NCI-H187 (cell line): ENCODE results near the gene ZNF320.
"Not testable (repeated sequence)": the region's sequence is repeated elsewhere in the genome, so short reads cannot be mapped to it uniquely, and the experiment has no call there.

Experiments
- DNase-seq, 2 experiments: peaks; one replicate each; lab custom pipeline; 2025; lab: John Stamatoyannopoulos, UW

The ZNF320 gene

DNA sequence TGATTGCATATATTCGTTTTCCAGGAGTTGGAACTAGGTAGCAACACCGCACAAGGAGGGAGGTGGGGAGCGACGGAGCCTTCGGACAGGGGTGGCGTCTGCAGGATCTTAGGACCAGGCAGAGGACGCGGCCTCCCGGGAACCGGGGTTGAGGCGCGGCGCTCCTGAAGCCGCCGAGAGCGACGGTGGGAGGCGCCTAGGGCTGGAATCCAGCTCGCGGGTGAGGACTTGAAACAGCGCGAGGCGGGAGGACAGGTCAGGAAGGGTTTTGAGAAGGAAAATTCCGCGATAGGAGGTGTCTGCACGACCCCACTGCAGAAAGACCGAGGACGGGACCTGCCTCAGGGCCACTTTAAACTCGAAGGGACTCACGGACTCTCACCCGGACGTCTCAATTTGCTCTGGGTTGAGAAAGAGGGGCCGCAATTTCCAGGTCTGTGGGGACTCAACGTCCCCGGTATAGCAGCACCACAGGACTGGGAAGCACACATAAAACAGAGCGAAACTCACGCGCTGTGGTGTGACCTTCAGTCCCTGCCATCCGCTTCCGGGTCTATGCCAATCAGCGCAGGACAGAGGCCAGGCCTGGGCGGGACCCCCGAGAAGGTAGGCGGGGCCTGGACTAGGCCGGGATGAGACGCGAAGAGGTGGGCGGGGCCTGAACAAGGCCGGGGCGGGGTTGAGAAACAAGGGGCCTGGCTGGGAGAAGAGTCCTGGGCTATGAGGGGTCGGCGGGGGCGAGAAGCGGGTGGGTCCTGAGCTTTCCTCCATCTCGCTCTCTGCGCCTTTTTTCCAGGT lies at the start of gene ZNF320:
Gene ZNF320, minus strand, starts transcription at position 498 of the 798 bp plus-strand sequence. CDS start 7,380 bp downstream, outside the sequence.
- peak; percentile 85 to 97 for DNase-seq

GRCh38 chr19:52946322-52947310 lies 49.2 kb upstream of the ZNF320 start:
- DNase-seq: peak; percentile 38 to 59

- no peak for DNase-seq
Observed at GRCh38 chr19:52945652-52946321, 48.4 kb upstream of the ZNF320 start.

DNA sequence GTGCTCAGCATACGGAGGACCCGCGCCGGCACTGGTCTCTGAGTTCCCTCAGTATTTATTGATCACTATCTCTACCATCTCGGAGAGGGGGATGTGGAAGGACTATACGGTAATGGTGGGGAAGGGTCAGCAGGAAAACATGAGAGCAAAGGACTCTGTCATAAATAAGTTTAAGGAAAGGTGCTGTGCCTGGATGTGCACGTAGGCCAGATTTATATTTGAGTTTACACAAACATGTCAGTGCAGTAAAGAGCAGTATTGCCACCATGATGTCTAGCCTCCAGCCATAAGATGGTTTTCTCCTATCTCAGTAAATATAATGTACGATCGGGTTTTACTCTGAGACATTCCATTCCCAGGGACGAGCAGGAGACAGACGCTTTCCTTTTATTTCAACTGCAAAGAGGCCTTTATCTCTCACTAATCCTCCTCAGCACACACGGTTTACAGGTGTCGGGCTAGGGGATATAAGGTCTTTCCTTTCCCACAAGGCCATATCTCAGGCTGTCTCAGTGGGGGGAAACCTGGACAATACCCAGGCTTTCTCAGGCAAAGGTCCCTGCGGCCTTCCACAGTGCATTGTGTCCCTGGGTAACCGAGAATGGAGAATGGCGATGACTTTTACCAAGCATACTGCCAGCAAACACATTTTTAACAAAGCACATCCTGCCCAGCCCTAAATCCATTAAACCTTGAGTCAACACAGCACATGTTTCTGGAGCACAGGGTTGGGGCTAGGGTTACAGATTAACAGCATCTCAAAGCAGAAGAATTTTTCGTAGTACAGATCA lies 47.5 kb upstream of the ZNF320 start:
- DNase-seq: not testable (repeated sequence)

DNA sequence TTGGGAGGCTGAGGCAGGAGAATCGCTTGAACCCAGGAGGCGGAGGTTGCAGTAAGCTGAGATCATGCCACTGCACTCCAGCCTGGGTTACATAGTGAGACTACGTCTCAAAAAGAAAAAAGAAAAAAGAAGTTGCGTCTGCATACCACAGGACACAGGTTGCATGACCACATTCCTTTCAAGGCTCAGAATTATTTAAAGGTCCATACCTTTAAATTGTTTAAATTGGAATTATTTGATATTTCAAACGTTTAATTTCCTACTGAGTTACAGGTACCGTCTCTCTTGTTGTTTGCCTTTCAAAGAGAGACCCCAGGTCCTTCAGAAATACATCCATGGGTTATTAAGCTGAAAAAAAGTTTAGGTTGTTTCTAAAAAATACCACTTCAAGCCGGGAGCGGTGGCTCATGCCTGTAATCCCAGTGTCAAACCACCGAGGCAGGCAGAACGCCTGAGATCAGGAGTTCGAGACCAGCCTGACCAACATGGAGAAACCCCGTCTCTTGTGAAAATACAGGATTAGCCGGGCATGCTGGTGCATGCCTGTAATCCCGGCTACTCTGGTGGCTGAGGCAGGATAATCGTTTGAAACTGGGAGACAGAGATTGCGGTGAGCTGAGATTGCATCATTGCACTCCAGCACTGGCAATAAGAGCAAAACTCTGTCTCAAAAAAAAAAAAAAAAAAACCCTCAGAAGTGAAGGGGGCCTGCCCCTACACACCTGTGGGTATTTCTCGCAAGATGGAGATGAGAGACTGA lies 46.6 kb upstream of the ZNF320 start:
- DNase-seq: no peak

GRCh38 chr19:52943134-52943883 lies 45.9 kb upstream of the ZNF320 start:
- DNase-seq: no peak

- peak; percentile 67 to 68 for DNase-seq
Observed at GRCh38 chr19:52942386-52943133, 45.1 kb upstream of the ZNF320 start.

DNA sequence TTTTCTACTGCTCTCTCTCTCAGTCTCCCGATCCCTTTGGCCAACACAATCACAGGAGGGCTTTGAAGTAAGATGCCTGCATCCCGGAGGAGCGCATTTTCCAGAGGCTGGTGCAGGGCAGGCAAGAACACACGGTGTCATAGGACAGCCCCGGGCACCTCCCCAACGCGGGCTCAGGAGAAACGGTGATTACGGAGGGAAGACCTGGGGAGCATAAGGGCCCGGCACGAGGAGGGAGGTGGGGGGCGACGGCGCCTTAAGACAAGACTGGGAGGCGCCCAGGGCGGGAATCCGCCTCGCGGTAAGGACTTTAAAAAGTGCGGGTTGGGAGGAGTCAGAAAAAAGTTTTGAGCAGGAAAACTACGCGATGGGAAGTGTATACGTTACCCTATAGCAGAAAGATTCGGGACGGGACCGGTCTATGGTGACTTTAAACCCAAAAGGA lies 44.5 kb upstream of the ZNF320 start:
- no peak for DNase-seq

- not testable (repeated sequence) for DNase-seq
Observed at GRCh38 chr19:52941523-52941922, 44.1 kb upstream of the ZNF320 start.

DNA sequence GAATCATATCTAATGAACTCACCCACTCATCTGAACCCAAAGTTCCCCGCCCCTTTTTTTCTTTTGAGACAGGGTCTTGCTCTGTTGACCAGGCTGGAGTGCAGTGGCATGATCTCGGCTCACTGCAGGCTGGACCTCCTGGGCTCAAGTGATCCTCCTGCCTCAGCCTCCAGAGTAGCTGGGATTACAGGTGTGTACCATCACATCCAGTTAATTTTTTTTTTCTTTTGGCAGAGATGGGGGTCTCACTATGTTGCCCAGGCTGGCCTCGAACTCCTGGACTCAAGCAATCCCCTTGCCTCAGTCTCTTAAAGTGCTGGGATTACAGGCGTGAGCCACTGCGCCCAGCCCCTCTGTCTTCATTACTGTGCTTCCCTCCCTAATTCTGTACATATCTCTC lies 43.5 kb upstream of the ZNF320 start:
- DNase-seq: not testable (repeated sequence)

DNA sequence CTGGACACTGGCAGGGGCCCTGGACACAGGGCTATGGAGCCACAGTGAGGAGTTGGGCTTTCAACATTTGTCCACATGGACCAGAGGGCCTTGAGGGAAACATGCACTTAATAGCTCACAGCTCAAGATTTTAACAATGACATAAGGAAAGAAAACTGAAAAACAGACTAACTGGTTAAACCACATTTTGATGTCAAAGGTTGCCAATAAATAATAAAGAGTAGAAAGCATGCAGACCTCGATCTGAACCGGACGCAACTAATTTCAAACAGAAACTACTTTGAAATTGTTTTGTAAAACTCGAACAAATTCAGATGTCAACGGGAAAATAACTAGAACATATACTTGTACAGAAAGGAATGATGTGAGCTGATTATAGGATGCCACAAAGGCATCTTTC lies 41.3 kb upstream of the ZNF320 start:
- no peak for DNase-seq

GRCh38 chr19:52936954-52937325 lies 39.5 kb upstream of the ZNF320 start:
- no peak for DNase-seq

DNA sequence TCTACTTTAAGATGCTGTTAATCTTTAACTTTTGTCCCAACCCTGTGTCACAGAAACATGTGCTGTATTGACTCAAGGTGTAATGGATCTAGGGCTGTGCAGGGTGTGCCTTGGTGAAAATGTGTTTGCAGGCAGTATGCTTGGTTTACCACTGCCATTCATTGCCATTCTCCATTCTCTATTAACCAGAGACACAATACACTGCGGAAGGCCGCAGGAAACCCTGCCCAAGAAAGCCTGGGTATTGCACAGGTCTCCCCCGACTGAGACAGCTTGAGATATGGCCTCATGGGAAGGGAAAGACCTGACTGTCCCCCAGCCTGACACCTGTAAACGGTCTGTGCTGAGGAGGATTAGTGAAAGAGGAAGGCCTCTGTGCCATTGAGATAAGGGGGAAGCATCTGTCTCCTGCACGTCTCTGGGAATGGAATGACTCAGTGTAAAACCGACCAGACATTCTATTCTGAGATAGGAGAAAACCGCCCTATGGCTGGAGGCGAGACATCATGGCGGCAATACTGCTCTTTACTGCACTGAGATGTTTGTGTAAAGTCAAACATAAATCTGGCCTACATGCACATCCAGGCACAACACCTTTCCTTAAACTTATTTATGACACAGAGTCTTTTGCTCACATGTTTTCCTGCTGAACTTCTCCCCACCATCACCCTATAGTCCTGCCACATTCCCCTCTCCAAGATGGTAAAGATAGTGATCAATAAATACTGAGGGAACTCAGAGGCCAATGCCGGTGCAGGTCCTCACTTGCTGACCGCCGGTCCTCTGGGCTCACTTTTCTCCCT lies 38.9 kb upstream of the ZNF320 start:
- DNase-seq: no peak

- no peak for DNase-seq
Observed at GRCh38 chr19:52935434-52935833, 38.0 kb upstream of the ZNF320 start.

DNA sequence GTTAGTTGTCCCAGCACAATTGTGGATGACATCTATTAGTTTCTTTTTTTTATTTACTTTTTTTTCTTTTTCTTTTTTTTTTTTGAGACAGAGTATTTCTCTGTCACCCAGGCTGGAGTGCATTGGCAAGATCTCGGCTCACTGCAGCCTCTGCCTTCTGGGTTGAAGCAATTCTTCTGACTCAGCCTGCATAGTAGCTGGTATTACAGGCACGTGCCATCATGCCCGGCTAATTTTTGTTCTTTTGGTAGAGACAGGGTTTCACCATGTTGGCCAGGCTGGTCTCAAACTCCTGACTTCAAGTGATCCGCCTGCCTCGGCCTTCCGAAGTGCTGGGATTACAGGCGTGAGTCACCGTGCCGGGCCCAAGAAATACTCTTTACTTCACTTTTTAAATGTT lies 27.2 kb upstream of the ZNF320 start:
- not testable (repeated sequence) for DNase-seq

GRCh38 chr19:52923778-52924593 lies 26.6 kb upstream of the ZNF320 start:
- DNase-seq: no peak
